Astrocyte (in vitro differentiated cells and primary cell): ENCODE measurements around the gene IQSEC2.

ENCODE experiments used
- EZH2 ChIP-seq: IDR thresholded peaks from 2 replicates; pipeline ENCODE4 v1.6.1; 2012; ENCODE audit warnings: mild to moderate bottlenecking, low read length, inconsistent platforms; ENCODE audit not compliant: insufficient read depth
- TF ChIP-seq, protein P1 (sequence below): IDR thresholded peaks from 2 replicates; pipeline ENCODE4 v1.5.1; 2011; ENCODE audit warnings: low read depth, mild to moderate bottlenecking, inconsistent platforms, low read length, moderate library complexity; ENCODE audit not compliant: insufficient read depth

DNA sequence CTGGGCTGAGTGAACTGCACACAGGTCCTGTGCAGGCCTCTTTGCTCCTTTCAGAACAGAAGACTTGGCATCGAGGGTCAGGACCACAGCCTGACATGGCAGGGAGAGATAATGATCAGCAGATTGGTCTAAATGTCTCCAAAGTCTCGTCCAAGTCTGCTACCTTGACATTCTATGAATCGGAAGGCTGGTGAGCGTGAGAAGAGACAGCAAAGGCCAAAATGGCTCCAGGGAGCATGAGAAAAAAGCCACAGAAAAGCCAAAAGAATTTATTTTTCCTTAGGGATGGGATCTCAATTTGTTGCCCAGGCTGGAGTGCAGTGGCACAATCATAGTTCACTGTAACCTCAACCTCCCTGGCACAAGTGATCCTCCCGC, 32.3 kb upstream of the IQSEC2 start:
- TF ChIP-seq, protein P1, sequence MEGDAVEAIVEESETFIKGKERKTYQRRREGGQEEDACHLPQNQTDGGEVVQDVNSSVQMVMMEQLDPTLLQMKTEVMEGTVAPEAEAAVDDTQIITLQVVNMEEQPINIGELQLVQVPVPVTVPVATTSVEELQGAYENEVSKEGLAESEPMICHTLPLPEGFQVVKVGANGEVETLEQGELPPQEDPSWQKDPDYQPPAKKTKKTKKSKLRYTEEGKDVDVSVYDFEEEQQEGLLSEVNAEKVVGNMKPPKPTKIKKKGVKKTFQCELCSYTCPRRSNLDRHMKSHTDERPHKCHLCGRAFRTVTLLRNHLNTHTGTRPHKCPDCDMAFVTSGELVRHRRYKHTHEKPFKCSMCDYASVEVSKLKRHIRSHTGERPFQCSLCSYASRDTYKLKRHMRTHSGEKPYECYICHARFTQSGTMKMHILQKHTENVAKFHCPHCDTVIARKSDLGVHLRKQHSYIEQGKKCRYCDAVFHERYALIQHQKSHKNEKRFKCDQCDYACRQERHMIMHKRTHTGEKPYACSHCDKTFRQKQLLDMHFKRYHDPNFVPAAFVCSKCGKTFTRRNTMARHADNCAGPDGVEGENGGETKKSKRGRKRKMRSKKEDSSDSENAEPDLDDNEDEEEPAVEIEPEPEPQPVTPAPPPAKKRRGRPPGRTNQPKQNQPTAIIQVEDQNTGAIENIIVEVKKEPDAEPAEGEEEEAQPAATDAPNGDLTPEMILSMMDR = no peak
- TF ChIP-seq EZH2 = no peak
